GM18519 (cell line): ENCODE results near the gene FBXL3.
"Not testable (repeated sequence)": the region's sequence is repeated elsewhere in the genome, so short reads cannot be mapped to it uniquely, and the experiment has no call there.

Experiments used
- ATAC-seq: cut with Tn5 transposase; IDR thresholded peaks from one replicate; pipeline ENCODE4 v1.9.1; 2021; ENCODE audit warnings: mild to moderate bottlenecking, moderate library complexity; ENCODE audit not compliant: unreplicated experiment, low FRiP score

FBXL3 gene

DNA sequence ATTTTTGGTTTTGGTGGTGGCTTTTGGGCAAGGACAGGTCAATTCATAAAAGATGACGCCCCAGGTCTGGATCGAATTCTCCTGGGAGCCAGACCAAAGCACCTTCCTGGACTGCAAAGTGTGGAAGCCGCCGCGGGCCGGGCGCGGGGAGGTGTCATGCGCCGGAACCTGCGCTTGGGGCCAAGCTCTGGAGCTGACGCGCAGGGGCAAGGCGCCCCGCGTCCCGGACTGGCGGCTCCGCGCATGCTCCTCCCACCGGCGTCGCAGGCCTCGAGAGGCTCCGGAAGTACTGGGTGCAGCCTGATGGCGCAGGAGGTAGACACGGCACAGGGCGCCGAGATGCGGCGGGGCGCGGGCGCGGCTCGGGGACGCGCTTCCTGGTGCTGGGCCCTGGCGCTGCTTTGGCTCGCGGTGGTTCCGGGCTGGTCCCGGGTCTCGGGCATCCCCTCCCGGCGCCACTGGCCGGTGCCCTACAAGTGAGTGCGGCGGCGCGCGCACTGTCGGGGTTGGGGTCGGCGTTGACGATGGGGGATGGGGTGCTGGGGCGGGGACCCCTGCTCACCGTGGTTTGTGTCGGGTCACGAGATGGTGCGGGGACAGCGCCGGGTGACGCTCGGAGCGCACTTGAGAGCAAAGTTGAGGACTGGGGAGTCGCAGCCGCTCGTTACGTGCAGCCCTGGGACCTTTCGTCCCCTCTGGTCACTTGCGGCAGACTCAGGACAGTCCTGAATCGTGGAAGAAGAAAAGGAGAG, 35.0 kb downstream of the FBXL3 start, which contains the start of gene CLN5:
Gene CLN5 (plus strand): TSS at position 286 of the 752 bp plus-strand sequence. CDS start 18 bp downstream, at position 304.
- peak; percentile 92 for ATAC-seq

DNA sequence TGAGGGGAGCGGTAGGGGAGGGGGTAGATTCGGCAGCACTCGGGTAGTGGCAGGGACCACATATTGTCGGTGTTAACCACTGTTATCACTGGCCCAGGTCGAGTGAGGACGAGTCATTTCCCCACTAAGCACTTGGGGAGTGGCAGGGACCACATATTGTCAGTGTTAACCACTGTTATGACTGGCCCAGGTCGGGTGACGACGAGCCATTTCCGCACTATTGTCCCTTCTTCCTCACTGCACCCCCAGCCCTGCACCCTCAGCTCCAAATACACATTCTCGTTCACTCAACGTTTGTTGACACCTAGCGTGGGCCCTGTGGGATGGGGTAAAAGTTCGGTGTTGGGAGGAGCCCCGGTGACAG, 35.5 kb downstream of the FBXL3 start:
- ATAC-seq, result peak; percentile 64

DNA sequence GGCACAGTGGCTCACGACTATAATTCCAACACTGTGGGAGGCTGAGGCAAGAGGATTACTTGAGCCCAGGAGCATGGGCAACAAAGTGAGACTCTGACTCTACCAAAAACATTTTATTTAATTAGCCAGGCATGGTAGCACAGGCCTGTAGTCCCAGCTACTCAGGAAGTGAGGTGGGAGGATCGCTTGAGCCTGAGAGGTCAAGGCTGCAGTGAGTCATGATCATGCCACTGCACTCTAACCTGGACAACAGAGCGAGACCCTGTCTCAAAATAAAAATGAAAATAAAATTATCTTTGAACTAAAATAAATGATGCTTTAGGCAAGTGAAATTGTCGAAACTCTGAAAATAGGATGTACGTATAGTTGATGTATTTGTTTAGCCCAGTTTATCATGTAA, 43.3 kb downstream of the FBXL3 start:
- no peak for ATAC-seq

DNA sequence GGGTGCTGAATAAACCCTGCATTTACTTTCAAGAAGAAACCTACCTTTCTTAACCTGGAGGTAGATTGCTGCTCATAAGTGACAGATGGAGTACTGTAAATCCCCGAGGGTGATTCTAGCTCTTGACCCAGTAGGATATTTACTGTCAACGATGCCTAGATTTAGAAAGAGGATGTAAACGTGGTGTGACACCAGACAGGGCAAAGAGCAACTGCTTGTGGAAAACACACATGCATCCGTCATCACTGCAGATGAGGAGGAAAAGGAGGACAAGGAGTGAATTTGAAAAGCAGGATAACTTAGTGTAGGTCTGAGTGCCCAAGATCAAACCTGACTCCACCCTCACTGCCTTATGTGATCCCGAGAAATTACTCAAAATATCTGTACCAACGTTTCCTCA, 44.9 kb downstream of the FBXL3 start:
- no peak for ATAC-seq

DNA sequence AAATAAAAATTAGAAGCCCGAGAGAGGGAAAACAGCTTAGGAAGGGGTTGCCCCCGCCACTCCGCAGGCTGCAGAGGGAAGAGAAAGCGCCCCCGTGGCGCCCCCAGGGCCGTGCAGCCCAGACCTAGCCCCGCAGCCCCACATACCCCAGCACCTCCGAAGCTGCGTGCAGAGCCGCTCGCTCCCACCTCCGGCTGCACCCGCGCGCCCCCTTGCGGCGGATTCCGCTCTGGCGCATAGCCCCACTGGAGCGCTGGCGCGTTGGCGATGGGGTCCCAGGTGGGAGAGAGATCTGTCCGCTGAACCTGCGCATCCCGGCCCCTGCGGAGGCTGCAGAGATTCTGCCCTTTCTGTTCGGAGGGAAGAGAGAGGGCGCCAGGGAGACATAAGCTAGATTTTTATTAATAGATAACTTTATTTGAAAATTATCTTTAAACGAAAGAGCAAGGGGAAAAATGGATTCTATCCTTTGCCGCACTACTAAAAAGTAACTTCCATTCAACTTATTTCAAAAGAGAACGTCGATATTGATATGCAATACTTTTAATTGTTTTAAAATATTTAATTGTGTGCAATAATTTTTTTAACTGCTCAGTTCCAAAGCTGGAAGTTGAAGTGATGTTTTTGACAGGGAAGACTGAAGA, 46.8 kb downstream of the FBXL3 start:
- ATAC-seq, result peak; percentile 98

DNA sequence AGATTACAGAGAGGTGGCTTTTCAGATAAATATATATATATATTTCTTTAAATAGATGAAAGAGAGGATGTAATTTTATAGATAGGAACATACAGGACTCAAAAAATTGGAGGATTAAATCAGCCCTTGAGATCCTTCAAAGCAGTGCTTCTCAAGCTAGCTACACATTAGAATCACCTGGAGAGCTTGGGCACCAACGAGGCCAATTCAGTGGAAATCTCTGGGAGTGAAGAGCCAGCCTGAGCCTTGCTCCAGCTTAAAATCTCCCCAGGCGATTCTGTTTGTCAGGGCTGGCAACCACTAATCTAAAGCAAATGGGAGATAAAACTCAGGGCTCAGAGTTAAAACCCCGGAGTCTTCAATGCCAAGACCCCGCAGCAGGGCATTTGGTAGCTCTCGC, 50.0 kb downstream of the FBXL3 start:
- ATAC-seq, result no peak

DNA sequence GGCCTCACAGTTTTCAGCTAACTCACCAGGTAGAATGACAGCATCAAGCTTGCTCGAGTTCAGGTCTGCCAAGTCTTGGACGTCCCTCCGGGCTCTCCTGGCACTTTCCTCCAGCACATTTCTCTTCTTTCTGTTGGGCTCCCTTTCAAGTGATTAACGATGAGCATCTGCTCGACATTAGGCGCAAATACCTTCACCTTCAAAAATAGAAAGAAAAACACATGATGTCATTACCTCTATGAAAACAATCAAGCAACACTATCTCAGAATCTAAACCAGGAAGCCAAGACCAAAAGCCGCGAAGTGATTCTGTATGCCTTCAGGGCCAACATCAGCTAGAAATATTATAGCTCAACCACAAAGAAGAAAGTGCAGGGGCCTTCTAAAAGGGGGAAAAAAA, 50.5 kb downstream of the FBXL3 start:
- no peak for ATAC-seq

DNA sequence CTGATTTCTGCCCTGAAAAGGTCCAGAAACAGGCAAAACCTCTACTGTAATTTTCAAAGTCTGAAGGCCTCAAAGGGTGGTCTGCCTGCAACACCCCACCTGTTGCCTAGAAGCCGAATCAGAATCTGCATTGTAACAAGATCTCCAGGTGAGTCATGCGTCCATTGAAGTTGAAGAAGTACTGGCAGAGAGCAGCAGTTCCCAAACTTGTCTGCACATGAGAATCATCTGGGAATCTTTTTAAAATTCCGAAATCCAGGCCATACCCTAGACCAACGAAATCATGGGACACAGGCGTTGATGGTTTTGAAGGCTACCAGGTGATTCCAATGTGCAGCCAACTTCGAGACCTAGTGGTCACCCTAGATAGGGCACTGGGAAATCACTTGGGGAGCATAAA, 51.1 kb downstream of the FBXL3 start:
- no peak for ATAC-seq

DNA sequence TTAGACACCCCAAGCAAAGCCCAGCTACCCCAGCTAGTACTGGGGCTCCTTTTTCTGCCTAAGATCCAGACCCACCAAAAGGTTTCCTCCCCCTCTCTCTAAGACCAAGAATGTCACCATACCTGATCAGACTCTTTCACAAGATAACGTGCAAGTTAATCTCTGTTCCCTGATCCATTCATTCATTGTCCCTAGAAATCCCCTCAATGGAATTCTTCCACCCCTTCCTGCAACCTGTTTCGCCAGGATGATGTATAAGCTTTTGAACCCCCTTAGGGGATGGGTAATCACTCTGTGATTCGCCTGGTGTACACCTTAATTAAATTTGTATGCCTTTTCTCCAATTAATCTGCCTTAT, 52.4 kb downstream of the FBXL3 start:
- ATAC-seq, result no peak

DNA sequence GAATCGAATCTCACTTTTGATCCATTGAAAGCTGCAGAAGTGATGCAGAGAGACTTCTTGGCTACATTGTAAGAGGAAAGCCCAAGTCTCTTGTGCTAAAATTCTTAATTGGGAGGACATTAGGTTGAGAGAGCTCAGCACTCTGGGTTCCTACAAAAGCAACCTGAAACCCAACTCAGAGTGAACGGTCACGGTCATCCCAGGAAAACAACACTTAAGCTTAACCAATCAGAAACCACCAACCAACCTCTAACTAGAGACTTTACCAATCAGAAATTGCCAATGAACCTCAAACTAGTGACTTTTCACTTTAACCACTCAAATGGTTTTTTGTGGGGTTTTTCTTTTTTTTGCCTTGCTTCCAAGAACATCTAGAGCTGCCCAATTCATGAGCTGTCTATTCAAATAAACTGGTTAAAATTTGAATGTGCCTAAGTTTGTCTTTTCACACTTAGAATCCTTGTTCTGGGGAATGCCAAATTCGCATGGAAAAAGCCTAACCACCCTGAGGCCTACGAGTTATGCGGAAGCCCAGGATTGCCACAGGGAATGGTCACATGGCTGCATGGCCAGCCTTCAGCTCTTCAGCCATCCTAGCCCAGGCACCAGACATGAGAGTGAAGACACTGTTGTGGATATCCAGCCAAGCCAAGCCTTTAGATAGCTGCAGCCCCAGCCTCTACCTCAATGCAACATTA, 52.9 kb downstream of the FBXL3 start:
- no peak for ATAC-seq

DNA sequence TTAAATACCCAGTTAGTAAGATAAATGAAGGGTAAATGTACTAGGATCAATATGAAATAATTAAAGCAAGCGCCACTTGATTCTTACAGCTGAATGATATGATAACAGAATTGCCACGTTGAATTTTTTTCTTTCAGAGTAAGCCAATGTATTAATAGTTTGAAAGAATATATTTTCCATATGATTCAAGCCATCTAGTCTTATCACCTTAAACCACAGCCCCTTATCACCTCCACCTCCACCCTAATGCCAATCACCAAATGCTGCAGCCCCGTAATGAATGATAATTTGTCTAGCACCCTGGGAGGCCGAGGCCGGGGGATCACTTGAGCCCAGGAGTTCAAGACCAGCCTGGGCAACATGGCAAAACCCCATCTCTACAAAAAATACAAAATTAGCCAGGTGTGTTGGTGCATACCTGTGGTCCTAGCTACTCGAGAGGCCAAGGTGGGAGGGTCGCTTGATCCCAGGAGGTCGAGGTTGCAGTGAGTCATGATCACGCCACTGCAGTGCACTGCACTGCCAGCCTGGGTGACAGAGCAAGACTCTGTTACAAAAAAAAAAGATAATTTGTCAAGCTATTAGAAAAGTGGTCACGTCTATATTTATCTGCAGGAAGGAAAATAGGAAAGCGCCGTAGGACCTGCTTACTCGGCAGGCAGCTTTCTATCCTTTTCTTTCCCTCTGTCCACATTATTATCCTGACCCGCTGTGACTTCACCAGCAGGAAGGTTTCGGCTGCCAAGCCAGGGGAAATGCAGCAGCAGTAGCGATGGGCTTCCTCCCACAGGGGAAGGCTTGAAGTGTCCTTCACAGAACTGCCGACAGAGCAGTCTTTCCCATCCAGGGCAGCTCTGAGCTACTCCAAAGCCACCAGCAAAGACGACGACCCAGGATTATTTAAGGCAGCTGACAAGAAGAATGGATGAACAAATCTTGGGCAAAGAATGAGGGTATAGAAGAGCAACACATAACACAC, 54.8 kb downstream of the FBXL3 start:
- ATAC-seq, result no peak

DNA sequence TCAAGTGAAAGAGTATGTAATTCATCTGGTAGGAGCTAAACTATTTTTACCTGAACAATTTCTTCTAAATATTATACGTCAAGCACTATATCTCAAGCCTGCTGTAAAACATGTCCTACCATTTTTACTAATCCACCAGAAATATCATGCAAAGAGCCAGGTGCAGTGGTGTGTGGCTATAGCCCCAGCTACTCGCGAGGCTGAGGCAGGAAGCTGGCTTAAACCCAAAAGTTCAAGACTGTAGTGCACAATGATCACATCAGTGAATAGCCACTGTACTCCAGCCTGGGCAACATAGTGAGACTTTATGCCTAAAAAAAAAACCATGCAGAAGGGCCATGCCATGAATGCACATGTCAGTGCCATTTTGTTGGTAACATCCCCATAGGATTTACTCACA, 55.7 kb downstream of the FBXL3 start:
- peak; percentile 78 for ATAC-seq

DNA sequence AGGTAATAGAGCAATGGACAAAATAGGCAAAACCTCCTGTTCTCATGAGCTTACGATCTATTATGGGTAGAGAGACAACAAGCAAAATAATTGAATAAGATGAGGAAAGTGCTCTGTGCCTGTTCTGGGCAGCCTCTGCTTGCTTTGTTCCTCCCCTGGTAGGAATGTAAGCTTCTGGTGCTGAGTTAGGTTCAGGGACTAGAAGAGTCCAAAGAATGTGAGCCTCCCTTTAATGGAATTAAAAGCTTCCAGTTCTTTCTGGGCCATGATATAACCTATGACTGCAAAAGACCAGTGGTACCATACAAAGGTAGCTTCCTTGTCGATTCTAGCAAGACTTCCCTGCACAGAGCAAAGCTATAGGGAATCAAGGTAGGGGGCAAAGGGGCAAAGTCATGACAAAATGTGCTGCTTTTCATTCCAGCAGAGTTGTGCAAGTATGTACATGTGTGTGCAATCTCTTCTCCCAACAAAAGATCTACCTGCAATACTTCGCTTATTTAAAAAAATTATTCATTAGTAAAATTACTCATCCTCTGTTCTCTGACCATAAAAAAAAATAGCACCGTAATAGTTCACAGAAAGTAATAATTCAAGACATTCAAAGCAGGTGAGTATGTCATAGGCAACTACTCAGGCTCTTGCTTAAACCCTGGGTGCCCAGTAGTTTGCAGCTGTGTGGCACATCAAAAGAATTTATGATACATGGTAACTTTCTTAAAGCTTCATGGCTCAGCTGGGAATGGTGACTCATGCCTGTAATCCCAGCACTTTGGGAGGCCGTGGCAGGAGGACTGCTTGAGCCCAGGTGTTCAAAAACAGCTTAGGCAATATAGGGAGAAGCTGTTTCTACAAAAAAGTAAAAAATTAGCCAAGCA, 57.2 kb downstream of the FBXL3 start:
- no peak for ATAC-seq

DNA sequence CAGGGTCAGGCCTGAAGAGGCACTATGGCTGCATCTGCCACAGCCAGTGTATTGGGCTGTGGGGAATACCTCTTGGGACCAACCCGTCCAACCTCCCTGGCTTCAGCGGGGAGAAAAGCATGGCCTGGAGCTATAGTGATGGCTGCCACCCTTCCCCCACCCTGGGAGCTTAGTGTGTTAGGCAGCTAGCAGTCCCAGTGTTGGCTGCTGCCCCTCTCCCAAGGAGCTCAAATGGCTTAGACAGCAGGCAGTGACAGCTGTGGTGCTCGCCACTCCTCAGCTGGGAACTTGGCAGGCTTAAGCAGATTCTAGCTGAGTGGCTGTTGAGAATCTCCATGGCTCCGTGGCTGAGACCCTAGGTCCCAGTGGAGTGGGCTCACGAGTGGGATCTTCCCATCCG, 58.9 kb downstream of the FBXL3 start:
- ATAC-seq, result no peak

DNA sequence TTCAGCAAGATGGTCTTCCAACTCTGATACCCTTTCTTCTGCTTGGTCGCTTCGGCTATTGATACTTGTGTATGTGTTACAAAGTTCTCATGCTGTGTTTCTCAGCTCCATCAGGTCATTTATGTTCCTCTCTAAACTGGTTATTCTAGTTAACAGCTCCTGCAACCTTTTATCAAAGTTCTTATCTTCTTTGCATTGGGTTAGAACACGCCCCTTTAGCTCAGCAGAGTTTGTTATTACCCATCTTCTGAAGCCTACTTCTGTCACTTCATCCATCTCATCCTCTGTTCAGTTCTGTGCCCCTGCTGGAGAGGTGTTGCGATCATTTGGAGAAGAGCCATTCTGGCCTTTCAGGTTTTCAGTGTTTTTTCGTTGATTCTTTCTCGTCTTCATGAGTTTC, 59.9 kb downstream of the FBXL3 start:
- ATAC-seq, result no peak

DNA sequence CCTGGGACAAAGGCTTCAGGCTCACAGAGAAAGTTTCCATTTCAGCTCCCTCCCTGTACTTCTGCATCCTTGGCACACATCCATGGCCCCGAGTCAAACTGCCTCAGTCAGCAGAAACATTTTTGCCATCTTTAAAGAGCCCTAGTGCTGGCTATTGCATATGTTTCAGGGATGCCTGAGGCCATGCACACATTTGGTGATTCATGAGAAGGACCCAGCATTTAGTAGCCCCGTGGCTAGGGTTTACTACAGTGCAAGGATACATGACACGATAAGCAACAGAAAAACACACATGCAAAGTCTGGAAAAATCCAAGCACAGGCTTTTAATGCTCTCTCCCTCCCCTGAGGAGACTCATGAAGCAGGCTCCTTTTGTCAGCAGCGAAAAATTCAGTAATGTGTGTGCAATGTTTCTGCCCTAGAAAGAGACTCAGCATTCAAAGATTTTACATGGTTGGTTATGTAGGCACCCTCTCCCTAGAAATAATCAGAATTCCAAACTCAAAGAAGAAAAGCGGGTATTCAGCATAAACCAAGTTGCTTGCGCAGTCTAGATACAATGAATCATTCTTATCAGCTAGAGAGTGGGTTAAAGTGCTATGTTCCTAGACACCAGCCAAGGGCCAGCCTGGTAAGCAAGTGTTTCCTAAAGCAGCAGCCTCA, 61.1 kb downstream of the FBXL3 start:
- no peak for ATAC-seq

DNA sequence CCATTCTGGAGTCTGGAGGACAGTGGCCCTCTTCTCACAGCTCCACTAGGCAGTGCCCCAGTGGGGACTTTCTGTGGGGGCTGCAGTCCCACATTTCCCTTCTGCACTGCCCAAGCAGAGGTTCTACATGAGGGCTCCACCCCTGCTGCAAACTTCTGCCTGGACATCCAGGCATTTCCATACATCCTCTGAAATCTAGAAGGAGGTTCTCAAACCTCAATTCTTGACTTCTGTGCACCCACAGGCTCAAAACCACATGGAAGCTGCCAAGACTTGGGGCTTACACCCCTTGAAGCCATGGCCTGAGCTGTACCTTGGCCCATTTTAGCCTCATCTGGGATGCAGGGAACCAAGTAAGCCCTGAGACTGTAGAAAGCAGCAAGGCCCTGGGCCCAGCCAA, 67.2 kb downstream of the FBXL3 start:
- not testable (repeated sequence) for ATAC-seq

DNA sequence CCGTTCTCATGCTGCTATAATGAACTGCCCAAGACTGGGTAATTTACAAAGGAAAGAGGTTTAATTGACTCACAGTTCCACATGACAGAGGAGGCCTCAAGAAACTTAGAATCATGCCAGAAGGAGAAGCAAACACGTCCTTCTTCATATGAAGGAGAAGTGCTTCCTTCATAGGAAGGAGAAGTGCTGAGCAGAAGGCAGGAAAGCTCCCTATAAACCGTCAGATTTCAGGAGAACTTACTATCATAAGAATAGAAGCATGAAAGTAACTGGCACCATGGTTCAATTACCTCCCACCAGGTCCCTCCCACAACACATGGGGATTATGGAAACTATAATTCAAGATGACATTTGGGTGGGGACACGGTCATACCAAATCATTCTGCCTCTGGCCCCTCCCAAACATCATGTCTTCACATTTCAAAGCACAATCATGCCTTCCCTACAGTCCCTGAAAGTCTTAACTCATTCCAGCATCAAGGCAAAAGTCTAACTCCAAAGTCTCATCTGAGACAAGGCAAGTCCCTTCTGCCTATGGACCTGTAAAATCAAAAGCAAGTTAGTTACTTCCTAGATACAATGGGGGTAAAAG, 68.0 kb downstream of the FBXL3 start:
- ATAC-seq, result no peak

DNA sequence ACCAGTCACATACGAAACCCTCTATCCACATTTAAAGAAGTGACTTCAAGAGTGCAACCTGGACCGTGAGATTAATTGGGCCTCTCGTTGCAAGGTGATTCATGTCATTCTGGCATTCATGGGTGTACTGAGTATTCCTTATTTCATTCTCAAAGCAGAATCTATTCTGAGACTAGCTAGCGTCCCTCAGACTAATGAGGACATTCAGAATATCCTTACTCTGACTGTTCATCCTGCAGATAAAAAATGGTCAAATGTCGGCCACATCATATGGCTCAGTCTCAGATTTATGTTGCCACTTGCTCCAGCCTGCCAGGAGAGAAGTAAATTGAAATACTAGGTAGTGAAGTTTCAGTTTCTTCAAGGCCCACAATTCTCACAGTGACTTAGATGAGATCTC, 71.3 kb downstream of the FBXL3 start:
- no peak for ATAC-seq
